ENCODE measurements around the gene ZNF48. TPM values are rescaled to one million over a fixed set of nuclear protein-coding genes. Genes with fewer than 3 reads are reported as not detected.
A peak's percentile ranks its signal among the peaks of the same experiment; 100 is the strongest.

The ZNF48 gene
- total RNA-seq, 2 experiments from 2014 or later = 17.3 to 18.8 TPM

GRCh38 chr16:30378236-30379157 lies 16.7 kb upstream of the ZNF48 start:
- peak overlapping the region; percentile 74 for H3K4me3 ChIP-seq (ENCODE audit: low read depth, low read length, poor library complexity, severe bottlenecking)
- intact Hi-C loops (cut with micrococcal nuclease; ENCODE audit: unreplicated experiment) = loop anchor here (1.0 to 10.0 kb wide), 3 partner anchors 17 to 384 kb away; partner anchors contain the start of genes HIRIP3, INO80E and ZNF48
- peaks cover 34% of the 10 kb centered on the region; the same call in 1 of the 2 replicates for H3K79me2 ChIP-seq (ENCODE audit: insufficient read depth, low read depth, low read length)
- CTCF ChIA-PET (ENCODE audit: unreplicated experiment) = interaction anchor here (0.6 kb wide), 1 partner anchor 246 kb away, joined by 5 read pairs; no protein-coding TSS in a partner anchor
- peaks cover 21% of the 10 kb centered on the region for H3K36me3 ChIP-seq (ENCODE audit: insufficient read depth, low read length)
- peak overlapping the region; percentile 97 for H3K27ac ChIP-seq (ENCODE audit: low read depth, low read length, poor library complexity, severe bottlenecking)
- TF ChIP-seq EZH2phosphoT487 (IDR thresholded peaks at IDR 0.05; ENCODE audit: borderline replicate concordance, low read depth, low read length) (no peak), CTCF (conservative IDR thresholded peaks at IDR 0.05; ENCODE audit: low read length) (no peak)
- H2AFZ ChIP-seq (ENCODE audit: low read length) = no peak overlapping the region
- POLR2A ChIA-PET = interaction anchor here (0.7 to 2.8 kb wide), 2 partner anchors 7 to 19 kb away, joined by 5 to 10 read pairs; partner anchors contain the start of gene TBC1D10B
- H3K9me2 ChIP-seq (ENCODE audit: insufficient read depth, low read length) = no peaks in the 10 kb centered on the region
- no peaks in the 10 kb centered on the region for H3K9me3 ChIP-seq (ENCODE audit: low read length)
- peaks cover 52% of the 10 kb centered on the region for H3K4me1 ChIP-seq (ENCODE audit: insufficient read depth, low read length, poor library complexity, severe bottlenecking)
- H4K20me1 ChIP-seq (ENCODE audit: insufficient read depth, low read length) = no peaks in the 10 kb centered on the region
- H3K4me2 ChIP-seq (ENCODE audit: low read length) = peak overlapping the region; percentile 100
- TSS peak; percentile 41 for BruUV-seq (replicated peaks)
- peak; percentile 99 for DNase-seq (ENCODE audit: low spot score)

- peaks cover 35% of the 10 kb centered on the region; the same call in 1 of the 2 replicates for H3K79me2 ChIP-seq (ENCODE audit: insufficient read depth, low read depth, low read length)
- ChIA-PET POLR2A (interaction anchor here (2.8 kb wide), 1 partner anchor 8 kb away, joined by 10 read pairs; the partner anchor contains the start of gene TBC1D10B), CTCF (ENCODE audit: unreplicated experiment) (interaction anchor here (0.6 kb wide), 1 partner anchor 361 kb away, joined by 3 read pairs; no protein-coding TSS in a partner anchor)
- H3K4me3 ChIP-seq (ENCODE audit: low read depth, low read length, poor library complexity, severe bottlenecking) = peak overlapping the region; percentile 74
- H3K9me3 ChIP-seq (ENCODE audit: low read length) = no peaks in the 10 kb centered on the region
- peaks cover 21% of the 10 kb centered on the region for H3K36me3 ChIP-seq (ENCODE audit: insufficient read depth, low read length)
- BruUV-seq (replicated peaks) = no TSS peak
- H4K20me1 ChIP-seq (ENCODE audit: insufficient read depth, low read length) = no peaks in the 10 kb centered on the region
- H3K9me2 ChIP-seq (ENCODE audit: insufficient read depth, low read length) = no peaks in the 10 kb centered on the region
- TF ChIP-seq EZH2phosphoT487 (IDR thresholded peaks at IDR 0.05; ENCODE audit: borderline replicate concordance, low read depth, low read length) = no peak
- TF ChIP-seq CTCF (conservative IDR thresholded peaks at IDR 0.05; ENCODE audit: low read length) = no peak
- H2AFZ ChIP-seq (ENCODE audit: low read length) = no peak overlapping the region
- peak overlapping the region; percentile 97 for H3K27ac ChIP-seq (ENCODE audit: low read depth, low read length, poor library complexity, severe bottlenecking)
- no peak for DNase-seq (ENCODE audit: low spot score)
- peaks cover 52% of the 10 kb centered on the region for H3K4me1 ChIP-seq (ENCODE audit: insufficient read depth, low read length, poor library complexity, severe bottlenecking)
- intact Hi-C loops (cut with micrococcal nuclease; ENCODE audit: unreplicated experiment) = loop anchor here (2.0 to 10.0 kb wide), 2 partner anchors 30 to 384 kb away; partner anchors contain the start of genes HIRIP3 and INO80E
- H3K4me2 ChIP-seq (ENCODE audit: low read length) = peak overlapping the region; percentile 98
Observed at GRCh38 chr16:30379158-30379783, 15.9 kb upstream of the ZNF48 start.

Data from OCI-LY7 (cell line).